Endodermal cell (in vitro differentiated cells): Measurements from ENCODE around the gene IPCEF1. TPM values are rescaled to one million over a fixed set of nuclear protein-coding genes. Genes with fewer than 3 reads are reported as not detected.

Experiments used
- DNase-seq: peaks from one replicate; pipeline ENCODE4 v3.0.0-alpha.2; 2017
- H3K27ac ChIP-seq: 2 replicates; pipeline ENCODE4 v1.5.1; 2013; ENCODE audit warnings: mild to moderate bottlenecking, low read depth, low read length, moderate library complexity
- H3K27me3 ChIP-seq: 2 replicates; pipeline ENCODE4 v1.6.1; 2013; ENCODE audit warnings: mild to moderate bottlenecking, low read length, moderate library complexity; ENCODE audit not compliant: insufficient read depth, control insufficient read depth, poor library complexity, severe bottlenecking
- H3K36me3 ChIP-seq: 2 replicates; pipeline ENCODE4 v1.7.0; 2013; ENCODE audit warnings: mild to moderate bottlenecking, low read length, moderate library complexity; ENCODE audit not compliant: control insufficient read depth, insufficient read depth
- H3K4me1 ChIP-seq: one replicate; pipeline ENCODE4 v1.7.0; 2013; ENCODE audit warnings: low read length; ENCODE audit not compliant: control insufficient read depth, insufficient read depth
- H3K4me3 ChIP-seq: 2 replicates; pipeline ENCODE4 v1.5.1; 2013; ENCODE audit warnings: mild to moderate bottlenecking, low read length, moderate library complexity
- H3K9ac ChIP-seq: 2 replicates; pipeline ENCODE4 v1.6.1; 2013; ENCODE audit warnings: mild to moderate bottlenecking, low read length, moderate library complexity; ENCODE audit not compliant: poor library complexity, severe bottlenecking; ENCODE audit errors: extremely low read depth
- H3K9me3 ChIP-seq: 2 replicates; pipeline ENCODE4 v1.6.1; 2013; ENCODE audit warnings: mild to moderate bottlenecking, low read length, moderate library complexity; ENCODE audit not compliant: control insufficient read depth
- H3K27ac Mint-ChIP-seq: 2 replicates; pipeline ENCODE4 v1.8.0; 2020; ENCODE audit warnings: mixed read lengths
- H3K27me3 Mint-ChIP-seq: 2 replicates; pipeline ENCODE4 v1.8.0; 2021; ENCODE audit warnings: mild to moderate bottlenecking, mixed read lengths; ENCODE audit not compliant: insufficient read depth
- H3K36me3 Mint-ChIP-seq: 2 replicates; pipeline ENCODE4 v1.8.0; 2020; ENCODE audit warnings: low read depth, mixed read lengths
- H3K4me1 Mint-ChIP-seq: 2 replicates; pipeline ENCODE4 v1.8.0; 2020; ENCODE audit warnings: mixed read lengths
- H3K4me3 Mint-ChIP-seq: 2 replicates; pipeline ENCODE4 v1.8.0; 2020; ENCODE audit warnings: mild to moderate bottlenecking, moderate library complexity, mixed read lengths
- H3K9me3 Mint-ChIP-seq: 2 replicates; pipeline ENCODE4 v1.8.0; 2020; ENCODE audit warnings: mild to moderate bottlenecking, mixed read lengths
- CTCF ChIP-seq: fragments of 200-600 bp; sonication (generic); conservative IDR thresholded peaks from 2 replicates; pipeline ENCODE4 v1.5.0; 2021; ENCODE audit warnings: antibody characterized with exemption, mild to moderate bottlenecking
- whole genome bisulfite sequencing, 2 experiments: methylation state at CpG; one replicate each; pipeline versions ENCODE4 v1.1.5 to v1.1.7; 2013; ENCODE audit warnings: missing lambda C conversion rate in 2 of 2, mixed read lengths in 1 of 2; ENCODE audit not compliant: insufficient coverage in 1 of 2, insufficient read length in 1 of 2; 5-methylcytosine and 5-hydroxymethylcytosine counted together
- total RNA-seq, 2 donors: library from RNA; stranded (reverse); fragmentation: NEBNext Ultra II Directional in 1 of 2; extraction: Animal tissue kit (Norgen Biotek cat#: 25700) in 1 of 2; gene quantifications; 2 replicates in 1 of 2; 3 replicates in 1 of 2; pipeline ENCODE4 v1.2.1, GENCODE V29; 2021

IPCEF1 gene
- total RNA-seq, 2 donors from 2014 or later = 2.2 to 2.8 TPM

DNA sequence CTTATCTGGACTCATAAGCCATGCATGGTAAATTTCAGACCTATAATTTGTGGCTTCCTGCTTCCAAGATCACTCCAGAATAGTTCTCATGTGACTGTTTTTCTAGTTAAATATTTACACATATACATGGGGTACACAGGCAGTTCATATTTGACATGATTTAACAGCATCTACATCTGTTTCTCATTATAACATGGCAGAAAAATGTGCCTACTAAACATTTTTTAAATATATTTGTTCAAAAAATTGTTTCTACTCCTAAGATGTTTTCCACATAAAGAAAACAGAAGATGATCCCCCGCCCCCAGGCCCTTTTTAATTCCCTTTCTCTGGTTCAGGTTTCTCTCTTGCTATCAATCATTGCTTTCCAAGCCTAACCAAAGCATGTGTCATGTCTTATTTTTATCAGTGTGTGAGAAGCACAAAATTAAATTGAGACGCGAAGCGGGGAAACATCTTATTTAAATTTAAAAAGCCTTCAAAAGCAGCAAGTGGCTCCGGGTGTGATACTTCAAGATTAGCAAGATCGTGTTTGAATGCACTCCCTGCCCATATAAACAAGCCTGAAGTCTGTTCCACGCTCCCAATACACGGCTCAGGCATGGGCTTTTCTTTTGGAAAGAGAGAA lies 37.3 kb downstream of the IPCEF1 start:
- no peaks in the 10 kb centered on the region for H3K9me3 Mint-ChIP-seq
- Histone ChIP-seq H3K9ac (no peak overlapping the region), H3K9me3 (no peaks in the 10 kb centered on the region), H3K27ac (no peak overlapping the region), H3K36me3 (no peaks in the 10 kb centered on the region), H3K4me1 (no peaks in the 10 kb centered on the region), H3K4me3 (no peak overlapping the region), H3K27me3 (no peaks in the 10 kb centered on the region)
- H3K27me3 Mint-ChIP-seq = no peaks in the 10 kb centered on the region
- 76 to 85% methylated on average over 6 to 8 of the region's 8 CpGs for WGBS, 2 experiments
- no peak overlapping the region for H3K27ac Mint-ChIP-seq
- no peak for TF ChIP-seq CTCF
- H3K4me1 Mint-ChIP-seq = no peaks in the 10 kb centered on the region
- DNase-seq = no peak
- H3K4me3 Mint-ChIP-seq = no peak overlapping the region
- H3K36me3 Mint-ChIP-seq = no peaks in the 10 kb centered on the region

- Mint-ChIP-seq H3K27me3 (no peaks in the 10 kb centered on the region), H3K36me3 (no peaks in the 10 kb centered on the region), H3K9me3 (no peaks in the 10 kb centered on the region), H3K4me1 (no peaks in the 10 kb centered on the region), H3K27ac (no peak overlapping the region), H3K4me3 (no peak overlapping the region)
- no peak for TF ChIP-seq CTCF
- Histone ChIP-seq H3K9ac (no peak overlapping the region), H3K9me3 (no peaks in the 10 kb centered on the region), H3K4me3 (no peak overlapping the region), H3K4me1 (no peaks in the 10 kb centered on the region), H3K27me3 (no peaks in the 10 kb centered on the region), H3K36me3 (no peaks in the 10 kb centered on the region), H3K27ac (no peak overlapping the region)
- WGBS, 2 experiments = 89 to 100% methylated on average over 1 of the region's 1 CpG
- no peak for DNase-seq
These were observed 37.9 kb downstream of the IPCEF1 start for GRCh38 chr6:154318721-154319120.

- no peak for TF ChIP-seq CTCF
- Mint-ChIP-seq H3K27ac (no peak overlapping the region), H3K4me1 (no peaks in the 10 kb centered on the region), H3K27me3 (no peaks in the 10 kb centered on the region), H3K4me3 (no peak overlapping the region), H3K36me3 (no peaks in the 10 kb centered on the region), H3K9me3 (no peaks in the 10 kb centered on the region)
- H3K9me3 ChIP-seq = no peaks in the 10 kb centered on the region
- no peak overlapping the region for H3K4me3 ChIP-seq
- WGBS, 2 experiments = 88% methylated on average over 1 of the region's 1 CpG; no CpG with 5 or more reads in 1 of the 2 experiments
- H3K36me3 ChIP-seq = no peaks in the 10 kb centered on the region
- no peak overlapping the region for H3K9ac ChIP-seq
- no peaks in the 10 kb centered on the region for H3K4me1 ChIP-seq
- no peak overlapping the region for H3K27ac ChIP-seq
- no peak for DNase-seq
- no peaks in the 10 kb centered on the region for H3K27me3 ChIP-seq
These were observed 40.5 kb downstream of the IPCEF1 start for GRCh38 chr6:154316131-154316530.
